ENCODE results near the gene CNNM4.

CNNM4 gene

DNA sequence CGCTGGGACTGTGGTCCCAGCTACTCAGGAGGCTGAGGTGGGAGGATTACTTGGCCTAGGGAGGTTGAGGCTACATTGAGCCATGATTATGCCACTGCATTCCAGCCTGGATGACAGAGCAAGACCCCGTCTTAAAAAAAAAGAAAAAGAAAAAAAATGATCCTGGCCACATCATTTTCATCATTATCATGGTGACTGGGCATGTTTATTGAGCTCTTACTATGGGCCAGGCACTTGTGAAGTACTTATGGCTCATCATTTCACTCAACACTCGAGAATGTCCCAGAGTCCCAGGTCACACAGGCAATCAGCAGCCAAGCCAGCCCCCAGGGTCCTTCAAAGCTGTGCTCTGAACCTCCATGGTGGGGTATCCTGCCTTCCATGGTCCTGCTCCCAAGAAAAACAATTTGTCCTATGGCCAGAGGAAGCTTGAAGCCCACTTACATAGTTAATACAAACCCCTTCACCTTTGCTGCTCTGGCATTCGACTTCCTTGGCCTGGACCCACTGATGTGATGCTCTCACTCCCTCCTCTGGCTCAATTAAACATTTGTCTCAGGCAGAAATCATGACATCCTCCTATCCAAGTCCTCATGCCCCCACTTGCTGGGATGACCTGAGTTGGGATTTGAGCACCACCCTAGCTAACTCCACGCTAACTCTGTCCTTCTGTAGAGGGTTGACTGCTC lies 3.8 kb upstream of the CNNM4 start:
- Histone ChIP-seq H3K27me3 (ENCODE audit: low read length) (no peaks in the 10 kb centered on the region), H3K9me2 (replicated peaks; ENCODE audit: insufficient read depth, low read length) (no peaks in the 10 kb centered on the region), H3K27ac (ENCODE audit: low read depth, low read length) (no peak overlapping the region), H4K20me1 (ENCODE audit: low read depth, low read length) (no peaks in the 10 kb centered on the region), H3K9ac (ENCODE audit: low read length) (no peak overlapping the region), H3K9me3 (ENCODE audit: insufficient read depth, low read length) (no peaks in the 10 kb centered on the region), H3K36me3 (ENCODE audit: low read length) (no peaks in the 10 kb centered on the region), H3K79me2 (ENCODE audit: insufficient read depth, low read length) (no peaks in the 10 kb centered on the region), H2AFZ (ENCODE audit: low read depth, low read length, severe bottlenecking) (no peak overlapping the region), H3F3A (ENCODE audit: insufficient read depth) (peaks cover 3% of the 10 kb centered on the region; the same call in 1 of the 2 replicates), H3K4me3 (ENCODE audit: insufficient read depth, low read length, poor library complexity, severe bottlenecking) (no peak overlapping the region), H3K4me2 (ENCODE audit: low read depth, low read length, poor library complexity, severe bottlenecking) (no peak overlapping the region)
- TF ChIP-seq EZH2phosphoT487 (conservative IDR thresholded peaks at IDR 0.05; ENCODE audit: low read length) = no peak
- TF ChIP-seq, protein P1, sequence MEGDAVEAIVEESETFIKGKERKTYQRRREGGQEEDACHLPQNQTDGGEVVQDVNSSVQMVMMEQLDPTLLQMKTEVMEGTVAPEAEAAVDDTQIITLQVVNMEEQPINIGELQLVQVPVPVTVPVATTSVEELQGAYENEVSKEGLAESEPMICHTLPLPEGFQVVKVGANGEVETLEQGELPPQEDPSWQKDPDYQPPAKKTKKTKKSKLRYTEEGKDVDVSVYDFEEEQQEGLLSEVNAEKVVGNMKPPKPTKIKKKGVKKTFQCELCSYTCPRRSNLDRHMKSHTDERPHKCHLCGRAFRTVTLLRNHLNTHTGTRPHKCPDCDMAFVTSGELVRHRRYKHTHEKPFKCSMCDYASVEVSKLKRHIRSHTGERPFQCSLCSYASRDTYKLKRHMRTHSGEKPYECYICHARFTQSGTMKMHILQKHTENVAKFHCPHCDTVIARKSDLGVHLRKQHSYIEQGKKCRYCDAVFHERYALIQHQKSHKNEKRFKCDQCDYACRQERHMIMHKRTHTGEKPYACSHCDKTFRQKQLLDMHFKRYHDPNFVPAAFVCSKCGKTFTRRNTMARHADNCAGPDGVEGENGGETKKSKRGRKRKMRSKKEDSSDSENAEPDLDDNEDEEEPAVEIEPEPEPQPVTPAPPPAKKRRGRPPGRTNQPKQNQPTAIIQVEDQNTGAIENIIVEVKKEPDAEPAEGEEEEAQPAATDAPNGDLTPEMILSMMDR (IDR thresholded peaks at IDR 0.05; ENCODE audit: insufficient read depth, low read length, poor library complexity, severe bottlenecking) = no peak

DNA sequence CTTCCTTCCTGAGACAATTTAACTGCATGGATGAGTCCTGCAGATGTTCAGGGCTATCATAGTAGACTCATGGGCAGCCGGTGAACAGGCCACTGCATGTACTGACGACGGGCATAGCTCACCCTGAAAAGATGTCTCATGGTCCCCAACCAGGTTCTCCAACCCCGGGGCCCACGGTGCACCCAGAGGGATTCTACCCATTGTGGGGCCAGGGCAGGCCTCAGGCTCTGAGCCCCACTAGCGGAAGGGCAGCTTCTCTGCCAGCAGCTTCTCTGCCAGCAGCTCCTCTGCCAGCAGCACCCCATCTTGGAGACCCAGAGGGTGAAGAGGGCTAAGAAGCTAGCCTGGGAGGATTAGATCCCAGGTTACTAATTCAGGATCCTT lies 3.2 kb upstream of the CNNM4 start:
- TF ChIP-seq, protein P1 (IDR thresholded peaks at IDR 0.05; ENCODE audit: insufficient read depth, low read length, poor library complexity, severe bottlenecking) = no peak
- no peak for TF ChIP-seq EZH2phosphoT487 (conservative IDR thresholded peaks at IDR 0.05; ENCODE audit: low read length)
- H3K9ac ChIP-seq (ENCODE audit: low read length) = no peak overlapping the region
- no peaks in the 10 kb centered on the region for H3K79me2 ChIP-seq (ENCODE audit: insufficient read depth, low read length)
- no peaks in the 10 kb centered on the region for H3K9me2 ChIP-seq (replicated peaks; ENCODE audit: insufficient read depth, low read length)
- H3K27ac ChIP-seq (ENCODE audit: low read depth, low read length) = no peak overlapping the region
- no peak overlapping the region for H3K4me2 ChIP-seq (ENCODE audit: low read depth, low read length, poor library complexity, severe bottlenecking)
- no peaks in the 10 kb centered on the region for H4K20me1 ChIP-seq (ENCODE audit: low read depth, low read length)
- peaks cover 3% of the 10 kb centered on the region; the same call in 1 of the 2 replicates for H3F3A ChIP-seq (ENCODE audit: insufficient read depth)
- H3K27me3 ChIP-seq (ENCODE audit: low read length) = no peaks in the 10 kb centered on the region
- H3K4me3 ChIP-seq (ENCODE audit: insufficient read depth, low read length, poor library complexity, severe bottlenecking) = no peak overlapping the region
- H3K36me3 ChIP-seq (ENCODE audit: low read length) = no peaks in the 10 kb centered on the region
- no peaks in the 10 kb centered on the region for H3K9me3 ChIP-seq (ENCODE audit: insufficient read depth, low read length)
- H2AFZ ChIP-seq (ENCODE audit: low read depth, low read length, severe bottlenecking) = no peak overlapping the region

DNA sequence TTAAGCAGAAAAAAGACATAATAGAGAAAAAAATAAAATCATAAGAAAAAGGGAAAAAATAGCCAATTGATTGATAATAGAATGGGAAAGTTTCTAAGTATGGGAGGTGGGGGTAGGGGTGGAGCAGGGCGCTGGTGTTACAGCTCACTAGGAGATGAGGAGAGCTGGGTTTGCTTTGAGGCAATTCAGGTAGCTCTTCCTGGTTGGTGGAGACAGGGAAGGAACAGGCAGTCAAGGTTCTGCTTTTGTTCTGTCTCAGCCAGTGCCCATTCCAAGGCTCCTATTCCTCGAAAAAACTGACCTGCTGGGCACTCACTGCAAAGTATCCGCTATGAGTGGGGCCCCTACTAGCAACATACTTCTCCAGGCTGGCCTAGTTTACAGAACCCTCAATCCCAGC lies 1.7 kb upstream of the CNNM4 start:
- H3K27ac ChIP-seq (ENCODE audit: low read depth, low read length) = no peak overlapping the region
- H3F3A ChIP-seq (ENCODE audit: insufficient read depth) = peaks cover 3% of the 10 kb centered on the region; the same call in 1 of the 2 replicates
- H4K20me1 ChIP-seq (ENCODE audit: low read depth, low read length) = no peaks in the 10 kb centered on the region
- no peaks in the 10 kb centered on the region for H3K27me3 ChIP-seq (ENCODE audit: low read length)
- H3K79me2 ChIP-seq (ENCODE audit: insufficient read depth, low read length) = no peaks in the 10 kb centered on the region
- H3K9me3 ChIP-seq (ENCODE audit: insufficient read depth, low read length) = no peaks in the 10 kb centered on the region
- H3K4me3 ChIP-seq (ENCODE audit: insufficient read depth, low read length, poor library complexity, severe bottlenecking) = no peak overlapping the region
- no peaks in the 10 kb centered on the region for H3K36me3 ChIP-seq (ENCODE audit: low read length)
- no peak overlapping the region for H3K9ac ChIP-seq (ENCODE audit: low read length)
- no peak overlapping the region for H3K4me2 ChIP-seq (ENCODE audit: low read depth, low read length, poor library complexity, severe bottlenecking)
- peak overlapping the region; percentile 36 for H2AFZ ChIP-seq (ENCODE audit: low read depth, low read length, severe bottlenecking)
- H3K9me2 ChIP-seq (replicated peaks; ENCODE audit: insufficient read depth, low read length) = no peaks in the 10 kb centered on the region
- TF ChIP-seq, protein P1 (IDR thresholded peaks at IDR 0.05; ENCODE audit: insufficient read depth, low read length, poor library complexity, severe bottlenecking) = no peak
- TF ChIP-seq EZH2phosphoT487 (conservative IDR thresholded peaks at IDR 0.05; ENCODE audit: low read length) = no peak

All from SU-DHL-6 (cell line).